Mesothelial cell of epicardium (in vitro differentiated cells): ENCODE measurements around the gene CTDP1. TPM values are rescaled to one million over a fixed set of nuclear protein-coding genes. Genes with fewer than 3 reads are reported as not detected.

Source experiments
- DNase-seq, 2 experiments: peaks; one replicate each; pipeline ENCODE4 v3.0.0; 2021; ENCODE audit warnings: low spot score in 2 of 2; ENCODE audit not compliant: unreplicated experiment in 2 of 2
- H3K27ac Mint-ChIP-seq: 2 replicates; pipeline ENCODE4 v1.8.0; 2021; ENCODE audit warnings: mixed read lengths
- H3K27me3 Mint-ChIP-seq: 2 replicates; pipeline ENCODE4 v1.8.0; 2021; ENCODE audit warnings: low read depth, mixed read lengths
- H3K36me3 Mint-ChIP-seq: 2 replicates; pipeline ENCODE4 v1.8.0; 2021; ENCODE audit warnings: mixed read lengths
- H3K4me1 Mint-ChIP-seq: 2 replicates; pipeline ENCODE4 v1.8.0; 2021; ENCODE audit warnings: mixed read lengths
- H3K4me3 Mint-ChIP-seq: 2 replicates; pipeline ENCODE4 v1.8.0; 2021; ENCODE audit warnings: mild to moderate bottlenecking, moderate library complexity, mixed read lengths
- H3K9me3 Mint-ChIP-seq: 2 replicates; pipeline ENCODE4 v1.8.0; 2021; ENCODE audit warnings: mixed read lengths
- total RNA-seq: library from RNA; stranded (reverse); gene quantifications from 3 replicates; pipeline ENCODE4 v1.2.1, GENCODE V29; 2021
- TF ChIP-seq, protein P1 (sequence below): fragments of 200-600 bp; sonication (generic); IDR thresholded peaks from one replicate; pipeline ENCODE4 v1.5.0; 2021; ENCODE audit warnings: antibody characterized with exemption; ENCODE audit not compliant: unreplicated experiment

CTDP1 gene
- total RNA-seq, 1 donor from 2014 or later, result 24.1 TPM

DNA sequence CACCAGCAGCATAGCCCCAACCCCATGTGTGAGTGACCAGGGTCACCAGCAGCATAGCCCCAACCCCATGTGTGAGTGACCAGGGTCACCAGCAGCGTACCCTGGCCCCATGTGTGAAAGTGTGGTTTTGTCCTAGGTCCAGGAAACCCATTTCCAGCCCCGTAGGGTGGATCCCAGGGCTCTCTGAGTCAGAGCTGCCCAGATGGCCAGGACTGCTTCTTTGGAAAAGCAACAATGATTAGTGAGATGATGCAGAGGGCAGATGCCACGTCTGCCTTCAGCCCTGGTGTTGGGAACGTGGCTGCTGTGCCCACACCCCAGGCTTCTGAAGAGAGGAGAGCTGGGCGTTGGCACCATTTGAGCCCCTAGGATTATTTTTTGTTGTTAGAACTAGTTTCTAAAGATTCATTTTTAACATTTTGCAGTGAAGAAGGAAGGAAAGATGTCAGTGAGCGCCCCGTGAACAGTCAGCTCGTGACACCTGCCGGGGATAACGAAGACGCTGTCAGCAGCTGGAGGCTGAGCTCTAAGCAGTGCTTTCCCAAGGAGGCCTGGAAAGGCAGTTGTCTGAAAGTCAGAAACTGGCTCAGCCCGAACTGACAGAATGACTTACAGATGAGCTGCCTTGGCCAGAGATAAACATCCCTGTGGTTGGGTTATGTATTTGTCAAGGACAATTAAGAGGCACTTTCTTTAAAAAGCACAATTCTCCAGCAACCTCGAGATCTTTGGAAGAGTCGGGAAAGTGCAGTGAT lies 86.1 kb downstream of the CTDP1 start:
- TF ChIP-seq, protein P1, sequence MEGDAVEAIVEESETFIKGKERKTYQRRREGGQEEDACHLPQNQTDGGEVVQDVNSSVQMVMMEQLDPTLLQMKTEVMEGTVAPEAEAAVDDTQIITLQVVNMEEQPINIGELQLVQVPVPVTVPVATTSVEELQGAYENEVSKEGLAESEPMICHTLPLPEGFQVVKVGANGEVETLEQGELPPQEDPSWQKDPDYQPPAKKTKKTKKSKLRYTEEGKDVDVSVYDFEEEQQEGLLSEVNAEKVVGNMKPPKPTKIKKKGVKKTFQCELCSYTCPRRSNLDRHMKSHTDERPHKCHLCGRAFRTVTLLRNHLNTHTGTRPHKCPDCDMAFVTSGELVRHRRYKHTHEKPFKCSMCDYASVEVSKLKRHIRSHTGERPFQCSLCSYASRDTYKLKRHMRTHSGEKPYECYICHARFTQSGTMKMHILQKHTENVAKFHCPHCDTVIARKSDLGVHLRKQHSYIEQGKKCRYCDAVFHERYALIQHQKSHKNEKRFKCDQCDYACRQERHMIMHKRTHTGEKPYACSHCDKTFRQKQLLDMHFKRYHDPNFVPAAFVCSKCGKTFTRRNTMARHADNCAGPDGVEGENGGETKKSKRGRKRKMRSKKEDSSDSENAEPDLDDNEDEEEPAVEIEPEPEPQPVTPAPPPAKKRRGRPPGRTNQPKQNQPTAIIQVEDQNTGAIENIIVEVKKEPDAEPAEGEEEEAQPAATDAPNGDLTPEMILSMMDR, result no peak
- no peak for DNase-seq
- Mint-ChIP-seq H3K27ac (no peak overlapping the region), H3K4me3 (no peak overlapping the region), H3K9me3 (peaks cover 34% of the 10 kb centered on the region), H3K27me3 (peaks cover 19% of the 10 kb centered on the region), H3K4me1 (peaks cover 2% of the 10 kb centered on the region), H3K36me3 (no peaks in the 10 kb centered on the region)

DNA sequence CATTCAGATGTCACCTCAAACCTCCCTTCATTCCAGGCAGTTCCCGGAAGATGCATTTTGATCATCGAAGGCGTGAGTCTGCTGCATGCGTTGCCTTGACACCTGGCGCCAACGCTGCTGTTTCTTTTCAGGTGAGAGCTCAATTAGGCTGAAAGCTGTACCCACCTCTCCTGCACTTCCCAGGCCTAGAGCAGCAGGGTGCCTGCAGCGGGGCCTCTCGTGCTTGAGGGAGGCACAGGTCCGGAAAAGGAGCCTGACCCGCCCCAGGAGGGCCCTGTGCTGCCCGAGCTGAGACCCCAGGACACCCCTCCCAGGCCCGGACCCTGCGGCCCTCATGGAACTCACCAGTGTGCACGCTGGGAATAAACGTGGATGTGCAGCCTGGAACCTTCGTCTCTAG lies 86.7 kb downstream of the CTDP1 start:
- Mint-ChIP-seq H3K4me3 (no peak overlapping the region), H3K27ac (no peak overlapping the region), H3K27me3 (peaks cover 19% of the 10 kb centered on the region), H3K4me1 (no peaks in the 10 kb centered on the region), H3K36me3 (no peaks in the 10 kb centered on the region), H3K9me3 (peaks cover 30% of the 10 kb centered on the region)
- no peak for DNase-seq
- TF ChIP-seq, protein P1, result no peak

DNA sequence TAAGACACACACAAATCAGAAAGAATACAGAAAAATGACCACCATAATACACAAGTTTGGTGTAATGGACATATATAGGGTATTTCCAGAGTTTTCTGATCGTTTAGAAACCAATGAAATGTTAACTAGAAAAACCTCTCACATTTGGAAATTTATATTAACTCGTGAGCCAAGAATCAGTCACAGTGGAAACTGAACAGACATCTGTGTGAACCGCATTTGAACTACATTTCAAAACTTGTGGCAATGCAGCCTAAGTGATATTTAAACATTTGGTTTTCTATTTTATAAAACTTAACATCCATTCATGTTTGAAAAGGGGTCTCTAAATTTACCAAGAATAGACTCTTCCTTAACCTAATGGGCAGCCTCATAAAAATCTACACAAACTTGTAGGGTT lies 89.1 kb downstream of the CTDP1 start:
- H3K4me1 Mint-ChIP-seq, result no peaks in the 10 kb centered on the region
- TF ChIP-seq, protein P1, result no peak
- no peak for DNase-seq

DNA sequence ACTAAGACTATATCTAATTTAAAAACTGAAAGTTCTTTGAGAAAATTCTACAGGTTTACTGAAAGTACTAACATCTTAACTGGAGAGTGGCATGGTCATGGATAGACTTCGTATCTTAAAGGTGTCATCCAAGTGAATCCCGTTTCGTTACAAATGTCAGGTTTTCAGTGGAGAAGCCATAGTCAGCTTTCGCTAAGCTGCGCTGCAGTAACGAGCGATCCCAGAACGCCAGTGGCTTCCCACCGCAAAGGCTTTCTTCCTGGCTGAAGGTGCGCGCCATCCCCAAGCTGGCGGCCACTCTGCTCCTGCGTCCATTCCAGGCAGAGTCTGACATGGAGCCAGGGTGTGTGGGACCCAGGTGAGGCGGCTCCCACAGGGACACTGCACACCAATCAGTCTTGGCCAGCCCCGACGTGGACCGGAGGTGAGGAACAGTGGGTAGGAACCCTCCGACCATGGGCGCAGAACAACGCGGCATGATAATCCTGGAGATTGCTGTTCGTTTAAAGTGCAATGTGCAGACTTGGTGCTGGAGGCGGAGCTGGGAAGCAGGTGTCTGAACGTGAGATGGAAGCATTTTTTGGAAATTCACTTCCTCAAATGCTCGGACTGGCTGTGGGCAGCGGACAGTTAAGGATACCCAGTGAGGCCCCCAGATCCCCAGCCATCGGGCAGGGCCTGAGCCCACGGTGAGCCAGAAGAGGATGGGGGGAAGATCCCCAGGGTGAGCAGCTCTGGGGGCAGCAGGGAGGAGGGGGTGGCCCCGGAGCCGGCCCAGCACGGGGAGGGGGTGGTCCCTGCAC lies 90.3 kb downstream of the CTDP1 start:
- H3K4me3 Mint-ChIP-seq, result no peak overlapping the region
- DNase-seq, result peak in 1 of 2 experiments; percentile 34
- H3K9me3 Mint-ChIP-seq, result peaks cover 15% of the 10 kb centered on the region
- no peaks in the 10 kb centered on the region for H3K4me1 Mint-ChIP-seq
- no peaks in the 10 kb centered on the region for H3K36me3 Mint-ChIP-seq
- H3K27ac Mint-ChIP-seq, result no peak overlapping the region
- TF ChIP-seq, protein P1, result no peak
- peaks cover 41% of the 10 kb centered on the region for H3K27me3 Mint-ChIP-seq

More for the DNA sequence above, 89.1 kb downstream of the CTDP1 start:
- Mint-ChIP-seq H3K36me3 (no peaks in the 10 kb centered on the region), H3K9me3 (peaks cover 16% of the 10 kb centered on the region), H3K4me3 (no peak overlapping the region), H3K27me3 (peaks cover 34% of the 10 kb centered on the region), H3K27ac (no peak overlapping the region)

DNA sequence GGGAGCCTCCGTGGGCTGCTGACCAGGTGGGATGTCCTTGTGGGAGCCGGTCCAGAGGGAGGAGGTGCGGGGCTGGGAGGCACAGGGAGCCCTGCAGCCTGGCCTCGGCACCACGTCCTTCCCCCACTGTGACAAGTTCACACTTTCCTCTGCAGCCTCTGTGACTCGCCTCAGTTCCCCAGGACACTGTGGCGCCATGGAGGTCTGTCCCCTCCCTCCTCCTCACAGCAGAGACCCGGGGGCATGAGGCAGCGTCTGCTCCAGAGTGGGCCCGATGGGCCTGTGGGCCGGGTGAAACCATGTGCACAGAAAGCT lies 90.9 kb downstream of the CTDP1 start:
- TF ChIP-seq, protein P1, result no peak
- no peak overlapping the region for H3K27ac Mint-ChIP-seq
- H3K27me3 Mint-ChIP-seq, result peaks cover 45% of the 10 kb centered on the region
- no peak for DNase-seq
- H3K4me3 Mint-ChIP-seq, result no peak overlapping the region
- no peaks in the 10 kb centered on the region for H3K4me1 Mint-ChIP-seq
- no peaks in the 10 kb centered on the region for H3K36me3 Mint-ChIP-seq
- H3K9me3 Mint-ChIP-seq, result peaks cover 15% of the 10 kb centered on the region
